Heart right ventricle (tissue), 16 donors: ENCODE data around the gene TMEM167A. TPM values are rescaled to one million over a fixed set of nuclear protein-coding genes. Genes with fewer than 3 reads are reported as not detected.

ENCODE experiments used
- ATAC-seq, 8 donors: fragments of 200-7000 bp; cut with Tn5 transposase; one replicate each; pipeline ENCODE4 v1.9.1; 2020; ENCODE audit warnings: mild to moderate bottlenecking in 8 of 8, moderate library complexity in 8 of 8, moderate number of reproducible peaks in 1 of 8
- DNase-seq, 2 donors: peaks; one replicate each; pipeline ENCODE4 v3.0.0-alpha.2; 2020
- H3K27ac ChIP-seq, 10 donors: fragments of 200-600 bp; sonication (generic) in 2 of 10; one replicate each; pipeline versions ENCODE4 v1.5.0 to v1.8.0; 2020 to 2022; ENCODE audit warnings: mild to moderate bottlenecking in 3 of 10
- H3K27me3 ChIP-seq, 7 donors: fragments of 200-600 bp; one replicate each; pipeline ENCODE4 v1.8.0; 2021 to 2022; ENCODE audit warnings: mild to moderate bottlenecking in 2 of 7
- H3K36me3 ChIP-seq, 9 donors: fragments of 200-600 bp; sonication (generic) in 1 of 9; one replicate each; pipeline versions ENCODE4 v1.5.0 to v1.8.0; 2020 to 2022; ENCODE audit warnings: mild to moderate bottlenecking in 2 of 9
- H3K4me1 ChIP-seq, 9 donors: fragments of 200-600 bp; sonication (generic) in 1 of 9; one replicate each; pipeline versions ENCODE4 v1.5.0 to v1.8.0; 2020 to 2022; ENCODE audit warnings: mild to moderate bottlenecking in 4 of 9
- H3K4me3 ChIP-seq, 10 donors: fragments of 200-600 bp; sonication (generic) in 2 of 10; one replicate each; pipeline versions ENCODE4 v1.5.0 to v1.8.0; 2020 to 2022; ENCODE audit warnings: mild to moderate bottlenecking in 7 of 10, moderate library complexity in 2 of 10
- H3K9me3 ChIP-seq, 11 donors: fragments of 200-600 bp in 10 of 11; sonication (generic) in 2 of 11; one replicate each; pipeline versions ENCODE4 v1.5.0 to v1.8.0; 2013 to 2022; ENCODE audit warnings: mild to moderate bottlenecking in 2 of 11, control low read depth in 1 of 11, moderate library complexity in 1 of 11
- CTCF ChIP-seq, 9 donors: fragments of 200-600 bp; sonication (generic) in 2 of 9; IDR thresholded peaks; one replicate each; pipeline versions ENCODE4 v1.5.0 to v1.8.0; 2021 to 2022; ENCODE audit warnings: antibody characterized with exemption in 9 of 9, mild to moderate bottlenecking in 5 of 9, moderate library complexity in 1 of 9
- WGBS, 2 donors: extraction: QIAGEN DNeasy Blood & Tissue Kit; methylation state at CpG; one replicate each; pipeline ENCODE4 v1.1.7; 2013; ENCODE audit warnings: inconsistent platforms in 1 of 2; 5-methylcytosine and 5-hydroxymethylcytosine counted together
- intact Hi-C, 10 donors: fragments of 100-400 bp; cut with DNase I; formaldehyde crosslinking; loops; one replicate each; pipeline versions ENCODE4 v1.11.1 to v1.14.2; 2022
- polyA plus RNA-seq, 2 donors: library from polyadenylated mRNA; stranded (reverse); fragments of 200-250 nt; gene quantifications; one replicate each; pipeline ENCODE4 v1.2.3, GENCODE V29; 2013
- total RNA-seq, 10 donors: library from RNA; stranded (reverse); fragmentation: NEBNext Ultra II Directional in 3 of 10; extraction: Animal tissue kit (Norgen Biotek cat#: 25700) in 3 of 10; gene quantifications; one replicate each; pipeline versions ENCODE4 v1.2.1 to v1.2.4, GENCODE V29; 2021 to 2023
- donor health status: Arrhythmogenic right ventricular cardiomyopathy.
- donor health status: ischemic (EF 13 %, LVEDD 7.1; RV severe dilation, severe dysfunction).
- donor health status: healthy with polysubstance abuse.
- donor health status: DM: no; HTN: yes; CAD: no.
- donor health status: DM: no; HTN: no; CAD: no.
- donor health status: ischemic (EF 25% LVEDD 6.9; RV normal size, moderate dysfunction).
- donor health status: ischemic (EF 25% LVEDD 5.7; RV mildly dilated, moderate dysfunction).
- donor health status: healthy.
- donor health status: DM: yes; HTN: yes; CAD: no.
- donor health status: Ischemic cardiomyopathy.
- donor health status: ischemic (EF 35%, LVEDD 5.7; RV mildly dilated, moderate dysfunction).
- donor health status: nonischemic (EF 11% LVEDD 7.7; RV severe dilation, severe dysfunction).
- donor health status: DM: yes; HTN: yes; CAD: no.
- donor health status: PGD.
- donor health status: ischemic (EF 29% LVEDD 5.4; RV normal size, mild dysfunction).
- donor health status: nonischemic (EF 23%, LVEDD 6.1; RV moderate dilation, normal function).

The TMEM167A gene
- total and polyA plus RNA-seq, 12 donors, result 17.6 to 53.5 (median 43.4) TPM

DNA sequence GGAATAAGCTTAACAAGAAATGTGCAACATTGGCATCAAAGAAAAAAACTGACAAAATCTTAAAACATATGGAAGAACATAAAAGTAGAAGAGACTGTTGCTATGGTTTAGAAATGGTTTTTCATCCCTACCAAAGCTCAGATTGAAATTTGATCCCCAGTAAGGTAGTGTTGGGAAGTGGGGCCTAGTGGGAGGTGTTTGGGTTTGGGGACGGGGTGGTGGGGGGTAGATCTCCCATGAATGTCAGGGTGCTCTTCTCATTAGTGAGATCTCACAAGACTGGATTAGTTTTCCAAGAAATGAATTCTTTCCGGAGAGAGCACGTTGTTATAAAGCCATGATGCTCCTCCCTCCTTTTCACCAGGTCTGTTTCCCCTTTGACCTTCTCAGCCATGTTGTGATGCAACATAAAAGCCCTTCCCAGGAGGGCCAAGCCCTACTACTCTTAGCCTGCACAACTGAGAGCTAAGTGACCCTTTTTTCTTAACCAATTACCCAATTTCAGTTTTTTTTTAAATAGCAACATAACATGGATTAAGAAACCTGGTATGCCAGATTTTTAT lies 10.6 kb downstream of the TMEM167A start:
- TF ChIP-seq CTCF (IDR thresholded peaks at IDR 0.05), result no peak
- peaks cover 0 to 32% (median 3%) of the 10 kb centered on the region in 9 donors for H3K36me3 ChIP-seq
- no peaks in the 10 kb centered on the region for H3K9me3 ChIP-seq
- DNase-seq (no peak), ATAC-seq (no peak)
- peaks cover 0 to 43% (median 21%) of the 10 kb centered on the region in 9 donors for H3K4me1 ChIP-seq
- no peak overlapping the region for H3K4me3 ChIP-seq
- no peak overlapping the region for H3K27ac ChIP-seq
- WGBS, 2 donors, result 81 to 90% methylated on average over 3 of the region's 3 CpGs
- intact Hi-C loops, result no loop called here
- no peaks in the 10 kb centered on the region for H3K27me3 ChIP-seq

DNA sequence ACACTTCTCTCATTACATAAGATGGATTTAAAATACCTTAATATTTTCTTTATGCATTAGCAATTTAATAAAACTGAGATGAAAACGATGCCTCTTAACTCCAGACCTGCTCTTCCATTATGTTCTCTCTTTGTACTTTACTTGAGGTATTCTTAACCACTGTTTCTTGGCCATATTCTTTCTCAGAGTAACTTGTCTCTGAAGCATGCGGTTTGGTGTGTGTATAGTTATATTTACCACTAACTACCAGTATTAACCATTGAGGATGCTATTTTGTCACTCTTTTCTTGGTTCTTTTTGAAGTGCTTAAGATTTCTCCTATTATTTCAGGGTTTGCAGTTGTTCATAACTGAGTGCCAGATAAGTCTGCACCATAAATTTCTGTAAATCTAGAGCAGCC lies 17.9 kb downstream of the TMEM167A start:
- H3K9me3 ChIP-seq, result no peaks in the 10 kb centered on the region
- H3K27ac ChIP-seq, result no peak overlapping the region
- no peak for TF ChIP-seq CTCF (IDR thresholded peaks at IDR 0.05)
- H3K4me3 ChIP-seq, result no peak overlapping the region
- DNase-seq, result no peak
- WGBS, 2 donors, result 69 to 79% methylated on average over 2 of the region's 2 CpGs
- H3K36me3 ChIP-seq, result peaks cover 0 to 94% (median 11%) of the 10 kb centered on the region in 9 donors
- no peak for ATAC-seq
- H3K27me3 ChIP-seq, result no peaks in the 10 kb centered on the region
- intact Hi-C loops, result no loop called here
- peaks cover 0 to 33% (median 3%) of the 10 kb centered on the region in 9 donors for H3K4me1 ChIP-seq

GRCh38 chr5:83058726-83059125 lies 18.5 kb downstream of the TMEM167A start:
- no peak for ATAC-seq
- intact Hi-C loops, result no loop called here
- H3K9me3 ChIP-seq, result no peaks in the 10 kb centered on the region

DNA sequence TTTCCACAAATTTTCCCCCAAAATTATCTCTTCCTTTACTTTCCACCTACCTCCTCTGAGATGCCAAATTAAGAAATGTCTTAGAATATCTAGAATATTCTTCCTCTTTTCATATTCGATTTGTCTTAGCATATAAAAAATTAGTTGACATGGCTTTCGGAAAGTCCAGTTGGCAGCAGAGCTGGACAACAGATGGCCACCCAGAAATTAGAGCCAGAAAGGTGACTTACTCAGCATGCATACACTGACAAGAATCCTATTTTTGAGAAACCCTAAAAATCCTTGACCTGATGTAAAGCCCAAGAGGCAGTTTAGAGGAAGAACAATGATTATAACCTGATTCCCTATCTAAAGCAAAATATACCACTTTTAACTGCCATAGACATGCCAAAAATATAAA lies 22.0 kb downstream of the TMEM167A start:
- 84 to 86% methylated on average over 2 of the region's 2 CpGs for WGBS, 2 donors
- Histone ChIP-seq H3K27ac (no peak overlapping the region), H3K4me1 (peaks cover 0 to 33% (median 6%) of the 10 kb centered on the region in 9 donors), H3K36me3 (peaks cover 0 to 81% (median 0%) of the 10 kb centered on the region in 9 donors), H3K27me3 (no peaks in the 10 kb centered on the region), H3K4me3 (no peak overlapping the region), H3K9me3 (no peaks in the 10 kb centered on the region)
- intact Hi-C loops, result no loop called here
- ATAC-seq (no peak), DNase-seq (no peak)
- no peak for TF ChIP-seq CTCF (IDR thresholded peaks at IDR 0.05)

More at GRCh38 chr5:83058726-83059125, 18.5 kb downstream of the TMEM167A start:
- DNase-seq, result no peak
- Histone ChIP-seq H3K4me3 (no peak overlapping the region), H3K4me1 (peaks cover 0 to 33% (median 3%) of the 10 kb centered on the region in 9 donors), H3K36me3 (peaks cover 0 to 94% (median 11%) of the 10 kb centered on the region in 9 donors), H3K27ac (no peak overlapping the region), H3K27me3 (no peaks in the 10 kb centered on the region)
- TF ChIP-seq CTCF (IDR thresholded peaks at IDR 0.05), result no peak
